ENCODE results near the gene ACSM6.
A peak's percentile ranks its signal among the peaks of the same experiment; 100 is the strongest.
"Not testable (repeated sequence)": the region's sequence is repeated elsewhere in the genome, so short reads cannot be mapped to it uniquely, and the experiment has no call there.

The ACSM6 gene, protein sequence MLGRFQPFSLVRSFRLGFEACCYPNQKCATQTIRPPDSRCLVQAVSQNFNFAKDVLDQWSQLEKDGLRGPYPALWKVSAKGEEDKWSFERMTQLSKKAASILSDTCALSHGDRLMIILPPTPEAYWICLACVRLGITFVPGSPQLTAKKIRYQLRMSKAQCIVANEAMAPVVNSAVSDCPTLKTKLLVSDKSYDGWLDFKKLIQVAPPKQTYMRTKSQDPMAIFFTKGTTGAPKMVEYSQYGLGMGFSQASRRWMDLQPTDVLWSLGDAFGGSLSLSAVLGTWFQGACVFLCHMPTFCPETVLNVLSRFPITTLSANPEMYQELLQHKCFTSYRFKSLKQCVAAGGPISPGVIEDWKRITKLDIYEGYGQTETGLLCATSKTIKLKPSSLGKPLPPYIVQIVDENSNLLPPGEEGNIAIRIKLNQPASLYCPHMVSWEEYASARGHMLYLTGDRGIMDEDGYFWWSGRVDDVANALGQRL

DNA sequence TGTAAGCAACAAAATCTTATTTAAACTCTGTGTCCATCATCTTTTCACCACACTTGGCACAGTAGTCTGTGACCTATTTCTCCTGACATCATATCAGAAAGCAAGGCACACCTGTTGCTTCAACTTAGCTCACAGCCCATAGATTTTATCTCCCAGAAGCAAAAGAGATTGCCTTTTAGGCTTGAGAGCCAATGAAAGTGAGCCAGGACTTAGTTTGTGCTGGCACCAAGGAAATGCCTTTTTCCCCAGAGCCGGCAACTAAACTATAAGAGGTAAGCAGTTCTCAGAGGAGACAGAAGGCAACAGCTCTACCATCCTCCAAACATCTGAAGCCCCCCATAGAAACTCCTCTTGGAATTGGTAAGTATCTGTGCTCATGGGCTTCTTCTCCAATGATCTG is at the start of gene ACSM6:
TSS of gene ACSM6 (plus strand) at position 295 of the 400 bp plus-strand sequence. CDS start 248 bp downstream, outside the sequence.
- no peak for DNase-seq

DNA sequence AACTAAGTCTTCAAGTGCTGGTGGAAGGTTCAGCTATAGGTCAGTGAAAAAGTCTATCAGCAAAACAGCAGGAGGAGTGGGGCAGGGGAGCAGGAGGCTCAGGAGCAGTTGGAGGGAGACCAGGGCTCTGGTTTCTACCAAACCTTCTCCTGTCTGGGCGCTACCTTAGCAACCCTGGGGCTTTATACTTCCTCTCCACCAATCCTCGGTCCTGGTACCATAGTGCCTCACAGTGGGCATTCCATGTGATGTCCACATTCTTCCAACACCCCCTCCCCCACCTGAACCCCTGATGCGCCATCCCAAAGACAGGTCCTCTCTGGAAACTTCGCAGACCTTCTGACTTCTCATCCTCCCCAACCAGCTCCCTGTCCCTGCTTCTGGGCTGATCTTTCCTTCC is 25.3 kb upstream of the ACSM6 start:
- DNase-seq: no peak

DNA sequence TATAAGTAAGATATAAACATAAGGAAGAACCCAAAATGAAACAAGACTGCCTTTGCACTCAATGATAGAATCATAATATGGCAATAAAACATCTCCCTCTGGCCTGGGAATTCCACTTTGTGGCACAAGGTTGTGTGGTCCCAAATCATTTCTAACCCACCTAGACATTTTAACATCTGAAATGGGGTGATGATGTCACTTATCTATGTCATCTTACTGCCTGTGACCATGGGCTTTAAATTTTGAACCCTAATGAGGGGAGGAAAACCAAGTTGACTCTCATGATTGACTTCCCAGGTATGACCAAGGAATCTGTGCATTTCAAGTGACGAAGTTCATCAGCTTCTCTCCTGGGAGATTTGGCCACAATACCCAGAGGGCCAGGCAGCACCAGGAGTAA is 24.5 kb upstream of the ACSM6 start:
- no peak for DNase-seq

DNA sequence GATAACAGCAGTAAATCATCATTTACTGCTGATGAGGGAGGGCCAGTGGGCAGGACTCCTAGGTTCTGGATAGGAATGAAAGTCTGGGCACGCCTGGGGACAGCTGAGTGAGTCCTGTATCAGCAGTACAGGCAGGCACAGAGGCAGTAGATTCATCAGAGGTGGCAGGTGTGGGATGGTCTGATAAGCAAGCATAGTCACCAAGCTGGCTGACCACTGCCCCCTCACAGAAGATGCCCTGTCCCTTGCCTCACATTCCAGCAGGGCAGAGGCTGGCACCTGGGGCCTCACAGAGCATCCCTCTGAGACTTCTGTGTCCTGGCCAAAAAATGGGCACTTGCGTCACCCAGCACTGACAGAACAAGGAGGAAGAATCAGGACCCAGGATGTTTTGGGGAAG is 23.2 kb upstream of the ACSM6 start:
- no peak for DNase-seq

DNA sequence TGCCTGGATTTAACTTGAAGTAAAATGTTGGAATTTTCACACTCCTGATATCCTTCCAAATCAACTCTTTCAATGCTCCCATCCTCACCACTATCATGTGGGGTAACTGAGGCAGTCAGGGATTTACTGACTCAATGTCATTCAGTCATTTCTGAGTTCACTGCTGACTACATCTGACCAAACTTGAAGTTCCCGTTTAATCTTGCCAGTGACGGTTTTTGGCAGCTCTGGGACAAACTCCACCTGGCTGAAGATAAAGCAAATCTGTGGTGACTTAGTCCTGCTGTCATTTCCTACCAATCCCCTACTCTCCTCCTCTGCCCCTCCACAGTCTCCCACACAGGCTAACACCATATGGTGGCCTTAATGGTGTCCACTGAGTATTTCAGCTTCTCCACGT is 22.7 kb upstream of the ACSM6 start:
- no peak for DNase-seq

DNA sequence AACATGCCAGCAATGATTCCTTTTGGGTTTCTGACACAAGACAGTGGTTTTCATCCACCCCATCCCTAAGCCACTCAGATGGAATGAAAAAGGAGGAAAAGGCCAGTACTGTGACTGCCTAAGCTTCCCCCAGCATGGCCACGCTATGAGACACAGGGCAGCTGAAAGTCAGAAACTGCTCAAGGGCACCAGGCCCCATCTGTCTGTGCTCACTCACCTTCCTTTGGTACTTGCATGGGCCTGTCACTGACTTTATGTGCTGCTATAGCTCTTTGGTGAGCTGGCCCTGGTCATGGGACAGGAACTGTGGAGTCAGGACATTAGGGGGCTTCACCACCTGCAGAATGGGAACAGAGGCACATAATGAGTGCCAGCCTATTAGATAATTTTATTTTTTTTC is 21.2 kb upstream of the ACSM6 start:
- DNase-seq: no peak

DNA sequence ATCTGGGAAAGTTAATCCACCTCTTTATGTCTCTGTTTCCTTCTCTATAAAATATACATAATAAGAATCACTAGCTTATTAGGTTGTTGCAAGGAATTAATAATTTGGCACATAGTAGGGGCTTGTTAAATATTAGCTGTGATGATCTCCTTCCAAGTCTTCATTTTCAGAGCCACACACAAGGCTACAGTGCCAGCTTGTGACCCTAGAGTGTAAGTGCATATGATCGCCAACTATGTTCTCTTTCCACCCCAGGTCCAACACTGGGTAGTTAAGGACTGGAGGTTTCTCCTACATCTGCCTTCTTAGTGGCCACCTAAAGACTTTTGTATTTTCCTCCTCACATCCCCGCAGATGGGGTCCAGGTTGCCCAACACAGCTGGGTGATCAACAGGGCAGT is 17.9 kb upstream of the ACSM6 start:
- DNase-seq: no peak

DNA sequence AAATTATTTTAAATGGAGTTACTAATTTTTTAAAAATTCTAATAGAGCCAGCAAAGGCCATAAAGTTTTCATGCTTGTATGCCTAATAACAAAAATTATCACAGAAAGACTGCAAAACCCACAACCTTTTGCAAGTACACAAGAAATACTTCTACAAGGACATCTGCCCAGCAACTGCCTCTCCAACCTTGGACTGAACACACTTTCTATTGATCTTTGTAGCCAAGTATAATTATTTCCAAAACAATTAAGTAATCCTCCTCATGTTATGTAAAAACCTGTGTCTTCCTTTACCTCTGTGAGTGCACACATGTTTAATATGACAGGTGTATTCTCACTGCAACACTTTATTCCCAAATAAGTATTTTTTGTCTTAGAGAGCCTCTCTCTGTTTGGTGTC is 16.6 kb upstream of the ACSM6 start:
- DNase-seq: no peak

DNA sequence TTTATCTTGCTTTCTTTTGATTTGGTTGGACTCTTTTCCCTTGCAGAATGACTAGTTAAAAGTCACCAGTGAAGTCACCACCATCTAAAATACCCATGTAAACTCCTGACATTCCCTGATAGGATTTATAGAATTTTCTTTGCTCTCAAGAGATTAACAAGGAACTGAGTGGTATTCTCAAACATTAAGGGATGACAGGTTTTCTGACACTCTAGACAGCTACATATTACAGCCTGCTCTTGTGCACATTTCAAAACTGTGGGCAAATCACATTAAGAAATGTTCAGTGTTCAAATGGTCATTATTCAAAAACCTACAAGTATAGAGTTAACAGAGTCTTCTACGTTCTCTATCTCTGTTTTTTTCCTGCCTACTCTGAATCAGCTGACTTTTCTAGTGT is 15.8 kb upstream of the ACSM6 start:
- no peak for DNase-seq

DNA sequence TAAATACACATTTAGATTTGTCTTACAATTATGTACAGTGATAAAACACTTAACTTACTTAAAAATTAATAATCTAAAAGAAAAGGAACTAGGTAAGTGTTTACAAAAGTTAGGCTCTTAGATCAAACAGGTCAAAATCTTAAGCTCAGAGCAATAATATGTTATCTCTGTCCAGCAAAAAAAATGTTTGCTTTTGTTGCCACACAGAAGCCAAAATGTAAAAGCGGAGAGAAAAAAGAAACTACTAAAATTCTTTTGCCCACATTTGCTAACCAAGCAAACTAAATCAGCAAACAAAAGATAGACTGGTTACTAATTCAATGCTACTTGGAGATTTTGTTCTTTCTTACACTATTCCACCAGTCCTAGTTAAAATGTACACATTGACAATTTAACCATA is 15.2 kb upstream of the ACSM6 start:
- DNase-seq: no peak

DNA sequence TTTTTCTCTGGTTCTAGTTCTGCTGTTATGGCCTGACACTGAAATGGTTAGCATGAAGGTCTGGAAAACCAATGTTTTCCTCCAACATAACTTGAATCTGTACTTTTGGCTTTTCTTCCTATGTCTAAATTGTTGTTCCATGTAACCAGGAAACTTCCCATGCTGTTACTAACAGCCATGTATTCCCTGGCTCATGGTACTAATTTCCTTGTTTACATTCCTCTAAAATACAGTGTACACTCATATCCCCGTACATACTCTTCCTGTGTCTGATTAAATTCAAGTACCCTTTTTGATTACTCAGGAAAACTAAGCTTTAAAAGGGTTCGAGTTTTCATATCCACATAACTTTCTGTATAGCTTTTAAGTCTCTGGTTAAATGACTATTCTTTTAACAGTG is 12.3 kb upstream of the ACSM6 start:
- DNase-seq: no peak

DNA sequence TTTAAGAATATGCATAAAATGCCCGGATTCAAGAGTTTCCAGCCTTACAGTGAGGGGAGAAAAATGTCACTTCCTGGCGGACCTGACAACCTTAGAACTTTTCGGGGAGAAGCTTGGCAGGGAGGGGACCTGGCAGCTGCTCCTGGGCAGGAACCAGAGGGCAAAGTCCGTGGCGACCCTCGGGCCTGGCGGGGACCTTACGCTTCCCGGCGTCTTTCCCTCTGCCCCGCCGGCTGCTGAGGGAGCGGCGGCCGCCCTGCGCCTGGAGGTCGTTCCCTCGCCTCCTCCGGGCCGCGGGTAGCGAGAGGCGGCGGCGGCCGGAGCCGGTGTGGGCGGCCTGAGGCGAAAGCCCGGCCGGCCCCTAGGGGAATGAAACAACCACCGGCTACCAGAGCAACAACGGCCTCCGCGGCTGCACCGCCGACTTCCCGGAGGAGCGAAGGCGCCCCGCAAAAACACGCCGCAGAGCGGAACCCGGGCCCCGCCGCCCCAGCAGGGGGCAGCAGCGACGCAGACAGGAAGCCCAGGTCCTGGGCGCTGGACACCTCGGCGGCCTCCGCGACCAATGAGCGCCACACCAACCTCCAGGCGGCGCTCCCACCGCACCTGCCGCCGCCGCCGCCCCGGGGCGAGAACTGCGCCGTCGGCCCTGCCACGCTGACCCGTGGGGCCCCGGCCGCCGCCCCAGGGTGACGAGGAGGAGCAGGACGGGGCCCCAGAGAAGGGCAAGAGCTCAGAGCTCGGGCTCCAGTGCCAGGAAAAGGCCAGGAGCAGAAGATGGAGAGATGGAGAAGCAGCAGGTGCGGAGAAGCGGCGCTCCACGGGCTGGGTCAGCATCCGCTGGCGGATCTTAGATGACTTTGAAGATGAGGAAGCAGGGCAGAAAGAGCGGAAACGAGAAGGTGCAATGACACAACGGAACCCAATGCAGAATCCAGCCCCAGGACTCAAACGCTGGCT is 10.5 kb upstream of the ACSM6 start:
- peak; percentile 25 for DNase-seq

DNA sequence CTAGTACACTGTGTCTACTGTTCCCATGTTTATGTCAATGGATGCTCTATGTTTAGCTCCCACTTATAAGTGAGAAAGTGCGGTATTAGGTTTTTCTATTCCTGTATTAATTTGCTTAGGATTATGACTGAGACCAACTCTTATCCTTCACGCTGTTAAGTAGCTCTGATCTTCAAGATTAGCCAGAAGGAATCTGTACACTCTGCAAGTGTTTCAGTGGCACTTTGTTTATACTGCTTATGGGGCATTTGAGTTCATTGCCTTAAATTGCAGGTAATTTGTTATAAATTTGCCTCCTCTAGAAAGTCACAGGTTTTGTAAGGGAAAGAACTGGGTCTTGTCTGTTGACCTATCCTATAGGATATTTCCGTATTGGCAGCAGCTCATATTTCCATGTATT is 6.4 kb upstream of the ACSM6 start:
- DNase-seq: no peak

DNA sequence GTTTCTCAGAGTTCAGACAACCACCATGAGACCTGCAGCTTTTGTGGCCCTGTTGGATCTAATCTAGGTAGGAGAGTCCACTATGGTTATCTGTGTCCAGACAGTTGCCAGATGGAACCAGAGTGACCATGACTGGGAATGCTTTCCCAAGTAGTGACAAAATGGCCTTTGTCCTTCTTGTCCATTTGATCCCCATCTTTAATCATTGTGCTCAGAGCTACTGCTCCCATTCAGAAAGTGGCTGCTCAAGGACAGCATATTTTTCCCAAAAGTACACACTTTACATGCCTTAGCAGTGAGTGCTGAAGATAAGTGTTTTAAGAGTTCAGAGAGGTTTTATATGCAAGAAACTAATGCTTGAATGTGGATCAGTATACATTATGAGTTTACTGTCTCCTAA is 5.4 kb upstream of the ACSM6 start:
- DNase-seq: no peak

DNA sequence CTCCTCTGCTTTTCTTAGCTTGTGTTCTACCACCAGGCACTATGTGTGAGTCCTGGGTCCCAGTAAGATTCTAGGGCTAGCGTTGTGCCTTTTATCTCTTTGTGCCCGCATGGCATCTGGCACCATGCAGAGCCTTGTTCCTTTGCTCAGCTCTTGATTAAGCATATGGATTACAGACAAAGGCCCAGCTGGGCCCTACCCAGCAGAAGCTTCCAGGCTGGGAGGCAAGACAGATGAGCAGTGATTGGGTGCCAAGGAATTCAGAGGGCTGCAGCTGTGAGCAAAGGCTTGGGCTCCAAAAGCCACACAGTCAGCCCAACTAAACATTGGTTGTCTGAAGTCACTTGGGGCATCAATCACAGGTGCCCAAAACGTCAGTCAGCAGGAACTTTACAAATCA is 2.0 kb downstream of the ACSM6 start:
- DNase-seq: no peak

DNA sequence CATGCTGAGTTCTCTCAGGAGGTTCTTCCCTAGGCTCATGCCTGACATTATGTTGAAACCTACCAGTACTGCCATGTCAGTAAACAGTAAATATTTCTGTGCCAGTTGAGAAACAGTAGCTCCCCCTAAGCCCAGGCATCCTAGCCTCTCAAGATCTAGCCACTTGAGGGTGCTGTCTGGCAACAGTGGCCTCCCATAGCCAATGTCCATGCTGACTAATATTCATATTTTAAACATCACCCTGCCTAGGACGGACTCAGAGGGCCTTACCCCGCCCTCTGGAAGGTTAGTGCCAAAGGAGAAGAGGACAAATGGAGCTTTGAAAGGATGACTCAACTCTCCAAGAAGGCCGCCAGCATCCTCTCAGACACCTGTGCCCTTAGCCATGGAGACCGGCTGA is 7.7 kb downstream of the ACSM6 start:
- DNase-seq: no peak

DNA sequence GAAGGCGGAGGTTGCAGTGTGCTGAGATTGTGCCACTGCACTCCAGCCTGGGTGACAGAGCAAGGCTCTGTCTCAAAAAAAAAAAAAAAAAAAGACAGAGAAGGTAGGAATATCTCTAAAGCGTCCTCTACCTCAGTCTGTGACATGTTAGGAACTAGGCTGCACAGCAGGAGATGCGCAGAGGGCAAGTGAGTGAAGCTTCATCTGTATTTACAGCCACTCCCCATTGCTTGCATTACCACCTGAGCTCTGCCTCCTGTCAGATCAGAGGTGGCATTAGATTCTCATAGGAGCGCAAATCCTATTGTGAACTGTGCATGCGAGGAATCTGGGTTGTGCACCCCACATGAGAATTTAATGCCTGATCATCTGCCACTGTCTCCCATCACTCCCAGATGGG is 8.8 kb downstream of the ACSM6 start:
- not testable (repeated sequence) for DNase-seq

DNA sequence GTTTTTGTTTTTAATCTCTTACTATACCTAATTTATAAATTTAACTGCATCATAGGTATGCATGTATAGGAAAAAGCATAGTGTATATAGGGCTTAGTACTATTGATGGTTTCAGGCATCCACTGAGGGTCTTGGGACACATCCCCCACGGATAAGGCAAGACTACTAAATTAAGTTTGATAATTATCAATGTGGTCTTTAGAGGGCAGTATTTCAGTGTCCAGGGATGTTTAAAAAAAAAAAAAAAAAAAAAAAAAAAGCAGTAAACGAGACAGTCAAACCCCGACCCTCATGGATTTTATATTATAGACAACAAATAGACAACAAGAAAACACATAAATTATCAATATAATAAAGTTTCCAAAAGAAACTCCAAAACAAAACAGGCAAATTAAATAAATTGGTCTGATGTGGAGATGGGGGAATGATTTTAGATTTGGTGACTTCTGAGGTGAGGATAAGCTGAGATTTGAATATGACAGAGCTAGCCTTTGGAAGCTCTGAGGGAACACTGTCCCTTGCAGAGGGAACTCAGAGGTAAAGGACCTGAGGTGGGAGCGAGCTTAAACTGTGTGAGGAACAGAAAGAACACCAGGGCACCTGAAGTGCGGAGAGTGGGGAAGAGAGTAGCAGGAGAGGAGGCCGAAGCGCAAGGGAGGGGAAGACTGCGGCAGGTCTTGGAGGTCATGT is 14.8 kb downstream of the ACSM6 start:
- no peak for DNase-seq

DNA sequence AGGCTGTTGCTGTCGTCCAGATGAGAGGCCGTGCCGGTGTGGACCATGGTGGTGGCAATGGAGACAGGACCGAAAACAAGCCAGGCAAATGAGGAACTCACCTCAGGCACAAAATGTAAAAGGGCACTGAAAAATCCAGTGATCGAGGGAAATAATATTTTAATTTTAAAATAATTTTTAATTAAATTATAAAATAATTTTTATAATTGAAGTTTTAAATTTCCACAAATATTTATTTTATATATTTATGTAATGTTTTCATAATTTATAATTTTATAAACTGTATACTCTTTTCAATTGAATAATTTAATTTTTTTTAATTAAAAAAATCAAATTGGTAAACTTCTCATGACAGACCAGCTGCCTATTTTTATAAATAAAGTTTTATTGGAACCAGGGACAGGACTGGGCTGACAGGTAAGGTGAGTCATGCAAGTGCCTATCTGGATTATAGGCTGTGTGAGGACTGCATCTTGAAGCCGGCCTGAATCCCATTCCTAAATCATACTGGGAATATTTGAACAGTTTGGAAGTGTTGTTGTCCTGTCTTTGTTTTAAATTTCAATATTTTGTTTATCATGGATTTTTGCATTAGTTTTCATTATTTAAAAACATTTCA is 15.6 kb downstream of the ACSM6 start:
- no peak for DNase-seq

DNA sequence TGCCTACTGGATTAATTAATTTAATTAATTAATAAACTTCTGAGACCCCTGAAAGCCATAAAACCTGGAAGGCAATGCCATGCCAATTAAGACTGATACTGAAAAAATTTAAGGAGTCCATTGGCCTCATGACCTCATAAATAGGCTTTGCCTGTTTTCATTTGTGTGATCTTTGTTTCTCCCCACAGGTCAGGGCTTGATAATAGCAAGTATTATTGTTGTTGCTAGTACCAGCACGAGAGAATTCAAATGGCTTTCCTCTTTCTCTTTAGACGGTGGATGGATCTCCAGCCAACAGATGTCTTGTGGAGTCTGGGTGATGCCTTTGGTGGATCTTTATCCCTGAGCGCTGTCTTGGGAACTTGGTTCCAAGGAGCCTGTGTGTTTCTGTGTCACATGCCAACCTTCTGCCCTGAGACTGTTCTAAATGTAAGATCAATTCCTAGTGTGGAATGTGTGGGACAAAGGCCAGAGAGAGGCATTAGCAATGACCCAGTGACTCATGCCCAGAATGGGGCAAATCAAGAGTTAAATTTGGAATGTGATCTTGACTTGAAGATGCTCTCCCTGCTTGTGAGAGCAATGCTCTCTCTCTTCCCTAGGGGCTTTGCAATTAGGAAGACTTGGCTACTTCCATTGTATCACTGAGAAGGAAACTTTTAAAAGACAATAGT is 17.7 kb downstream of the ACSM6 start:
- DNase-seq: no peak

DNA sequence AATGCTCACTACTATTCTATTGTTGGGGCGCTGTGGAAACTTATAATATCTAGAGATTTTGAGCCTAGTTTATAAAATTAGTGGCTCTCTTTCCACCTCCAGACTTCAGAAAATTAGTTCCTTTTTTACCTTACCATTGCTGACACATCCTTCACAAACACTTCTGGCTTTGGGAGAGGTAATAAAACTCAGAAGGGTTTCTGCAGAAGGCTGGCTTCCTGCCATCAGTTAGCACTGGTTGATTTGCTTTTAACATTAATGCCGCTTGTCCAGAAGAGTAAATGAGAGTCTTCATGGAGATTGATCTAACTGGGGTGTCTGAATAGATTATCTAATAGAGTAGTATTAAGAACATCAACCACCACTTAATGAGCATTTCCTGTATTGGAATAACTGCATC is 20.3 kb downstream of the ACSM6 start:
- no peak for DNase-seq

DNA sequence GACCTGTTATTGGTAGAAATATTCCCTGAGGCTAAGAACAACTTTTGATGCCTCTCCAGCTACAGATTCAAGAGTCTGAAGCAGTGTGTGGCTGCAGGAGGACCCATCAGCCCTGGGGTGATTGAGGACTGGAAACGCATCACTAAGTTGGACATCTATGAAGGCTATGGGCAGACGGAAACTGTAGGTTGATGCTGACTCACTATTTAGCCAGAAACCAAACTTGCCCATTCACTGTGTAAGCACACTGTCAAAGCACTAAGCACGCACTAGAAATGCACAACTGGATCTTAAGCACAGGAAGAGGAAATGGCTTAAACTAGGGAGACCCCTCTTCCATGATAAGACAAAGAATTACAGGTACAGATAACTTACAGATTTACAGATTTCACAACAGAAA is 20.8 kb downstream of the ACSM6 start:
- DNase-seq: no peak

Data from NK-92 treated with Interleukin-12 subunit alpha and Interleukin-12 subunit beta, amount 100 ng/mL, for 24 hours (cell line).